A549 treated with Mapracorat at 1 μM for 4 hours (cell line): Measurements from ENCODE around the gene POU3F2. TPM values are rescaled to one million over a fixed set of nuclear protein-coding genes. Genes with fewer than 3 reads are reported as not detected.

ENCODE experiments used
- total RNA-seq: library from RNA; stranded (reverse); fragments of 200-300 nt; extraction: Qiagen RNA extraction; gene quantifications from 5 replicates; pipeline ENCODE4 v1.2.3, GENCODE V29; 2022

POU3F2 gene
- total RNA-seq = not detected in 5 replicates

GRCh38 chr6:98834060-98835031 is at the start of gene POU3F2:
Gene POU3F2, plus strand, starts transcription at chr6:98834574. Its CDS starts 300 bp downstream, at chr6:98834874.

Other genes with a start within 250 kb of the POU3F2 start
- gene FBXL4, start 113.4 kb downstream of the POU3F2 start, total RNA-seq = 4.3 to 5.8 TPM (median 5.6 TPM) in 5 replicates